ENCODE data around the gene E2F3. TPM values are rescaled to one million over a fixed set of nuclear protein-coding genes. Genes with fewer than 3 reads are reported as not detected.

Gene E2F3
- total and polyA plus RNA-seq, 10 of the 15 experiments (the other 5 are each of a cell fraction or from before 2014, with no cell fraction given) = 5.1 to 16.8 (median 10.6) TPM

GRCh38 chr6:20532881-20533280 lies 131.2 kb downstream of the E2F3 start:
- no peak overlapping the region for H3K27ac ChIP-seq (ENCODE audit: control insufficient read depth, insufficient read depth)
- TF ChIP-seq HCFC1 (IDR thresholded peaks at IDR 0.05; ENCODE audit: low read length) = no peak
- peak; percentile 87 for TF ChIP-seq ZNF24 (IDR thresholded peaks at IDR 0.05)
- BruUV-seq (replicated peaks) = no TSS peak
- WGBS (ENCODE audit: insufficient coverage, insufficient replicate concordance, low lambda C conversion rate, missing lambda C conversion rate) = 100% methylated on average over 1 of the region's 1 CpG
- intact Hi-C loops (cut with micrococcal nuclease; ENCODE audit: unreplicated experiment) (no loop called here), in situ Hi-C loops (cut with MboI) (no loop called here)
- ChIA-PET RAD21 (ENCODE audit: unreplicated experiment) (no interaction called here), SMC1A (ENCODE audit: uncharacterized antibody, unreplicated experiment) (interaction anchor here (0.9 to 4.2 kb wide), 9 partner anchors 11 to 296 kb away, joined by 3 to 21 read pairs (median 3); no protein-coding TSS in a partner anchor), POLR2A (interaction anchor here (0.6 to 1.1 kb wide), 3 partner anchors 10 to 130 kb away, joined by 3 to 8 read pairs (median 5); no protein-coding TSS in a partner anchor), CTCF (interaction anchor here (0.5 to 4.8 kb wide), 8 partner anchors 9 to 440 kb away, joined by 3 to 49 read pairs (median 4); no protein-coding TSS in a partner anchor)
- peaks cover 18% of the 10 kb centered on the region for H3K79me2 ChIP-seq (ENCODE audit: control insufficient read depth, insufficient read depth, low read length)
- no peak overlapping the region for H3K9ac ChIP-seq (ENCODE audit: control insufficient read depth, insufficient read depth, low read length)
- no peaks in the 10 kb centered on the region for H3K9me3 ChIP-seq (replicated peaks; ENCODE audit: control insufficient read depth, insufficient read depth, low read length)
- no peak overlapping the region for H2AFZ ChIP-seq (ENCODE audit: control insufficient read depth, low read depth, low read length)
- no peak for DNase-seq (ENCODE audit: low read depth, low spot score)
- FAIRE-seq = no peak
- H3K4me1 ChIP-seq (ENCODE audit: control insufficient read depth, insufficient read depth, low read length) = peaks cover 6% of the 10 kb centered on the region; the same call in 1 of the 2 replicates
- H3K4me2 ChIP-seq (ENCODE audit: control insufficient read depth, insufficient read depth) = no peak overlapping the region
- ATAC-seq = no peak
- no peaks in the 10 kb centered on the region for H4K20me1 ChIP-seq (ENCODE audit: control insufficient read depth, insufficient read depth)
- H3K27me3 ChIP-seq (replicated peaks in 1 of 2; ENCODE audit: control insufficient read depth in 2 of 2, insufficient read depth in 2 of 2, low read length in 1 of 2) = no peaks in the 10 kb centered on the region
- no peak overlapping the region for H3K4me3 ChIP-seq
- no peaks in the 10 kb centered on the region; a peak in 1 of 4 replicates for H3K36me3 ChIP-seq (ENCODE audit: control insufficient read depth in 2 of 2, insufficient read depth in 2 of 2, low read length in 1 of 2)

DNA sequence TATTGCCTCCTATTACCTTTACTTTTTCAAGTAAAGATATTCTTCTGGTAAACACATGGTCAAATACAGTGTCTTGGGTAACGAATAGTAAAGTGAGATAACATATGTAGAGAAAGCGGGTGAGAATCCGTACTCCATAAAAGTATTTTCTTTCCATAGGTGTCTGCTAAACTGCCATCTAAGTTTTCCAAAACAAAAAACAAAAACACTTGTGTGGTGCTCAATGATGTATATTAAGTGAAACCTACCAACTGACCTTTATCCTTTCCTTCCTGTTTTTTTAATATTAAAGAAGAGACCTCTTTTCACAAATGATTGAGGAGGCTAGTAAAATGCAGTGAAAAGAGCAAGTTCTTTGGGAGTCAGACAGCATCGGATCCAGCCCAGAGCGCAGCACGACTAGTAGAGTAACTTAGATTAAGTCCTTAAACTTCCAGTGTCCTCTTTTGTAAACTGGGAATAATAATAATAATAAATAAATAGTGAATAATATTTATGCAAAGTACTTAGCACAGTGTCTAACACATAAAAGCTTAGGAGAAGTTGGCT lies 132.1 kb downstream of the E2F3 start:
- WGBS (ENCODE audit: insufficient coverage, insufficient replicate concordance, low lambda C conversion rate, missing lambda C conversion rate) = 43% methylated on average over 6 of the region's 6 CpGs
- Histone ChIP-seq H3K9ac (ENCODE audit: control insufficient read depth, insufficient read depth, low read length) (peak overlapping the region; percentile 94), H3K27ac (ENCODE audit: control insufficient read depth, insufficient read depth) (peak overlapping the region; percentile 89), H4K20me1 (ENCODE audit: control insufficient read depth, insufficient read depth) (no peaks in the 10 kb centered on the region), H3K4me2 (ENCODE audit: control insufficient read depth, insufficient read depth) (peak overlapping the region; percentile 45), H3K4me3 (peak overlapping the region; percentile 93; the same call in 1 of the 2 replicates), H3K27me3 (replicated peaks in 1 of 2; ENCODE audit: control insufficient read depth in 2 of 2, insufficient read depth in 2 of 2, low read length in 1 of 2) (no peaks in the 10 kb centered on the region), H3K36me3 (ENCODE audit: control insufficient read depth in 2 of 2, insufficient read depth in 2 of 2, low read length in 1 of 2) (no peaks in the 10 kb centered on the region; a peak in 1 of 4 replicates), H3K79me2 (ENCODE audit: control insufficient read depth, insufficient read depth, low read length) (peaks cover 26% of the 10 kb centered on the region), H3K4me1 (ENCODE audit: control insufficient read depth, insufficient read depth, low read length) (peaks cover 6% of the 10 kb centered on the region; the same call in 1 of the 2 replicates), H2AFZ (ENCODE audit: control insufficient read depth, low read depth, low read length) (peak overlapping the region; percentile 78), H3K9me3 (replicated peaks; ENCODE audit: control insufficient read depth, insufficient read depth, low read length) (no peaks in the 10 kb centered on the region)
- FAIRE-seq = no peak
- POLR2A ChIA-PET = interaction anchor here (0.6 to 1.2 kb wide), 2 partner anchors 112 to 129 kb away, joined by 3 to 4 read pairs; no protein-coding TSS in a partner anchor
- in situ Hi-C loops (cut with MboI) (no loop called here), intact Hi-C loops (cut with micrococcal nuclease; ENCODE audit: unreplicated experiment) (no loop called here)
- SMC1A ChIA-PET (ENCODE audit: uncharacterized antibody, unreplicated experiment) = interaction anchor here (0.6 to 1.7 kb wide), 9 partner anchors 13 to 297 kb away, joined by 3 to 7 read pairs (median 3); no protein-coding TSS in a partner anchor
- no peak; the same call in 1 of the 3 replicates for ATAC-seq
- BruUV-seq (replicated peaks) = no TSS peak
- no peak for DNase-seq (ENCODE audit: low read depth, low spot score)
- TF ChIP-seq MLLT1 (IDR thresholded peaks at IDR 0.05) = 0 out of 2 replicates have a peak, but pooled peaks have one; percentile 12
- TF ChIP-seq SIX5 (IDR thresholded peaks at IDR 0.05; ENCODE audit: low read depth, low read length, severe bottlenecking) = no peak
- RAD21 ChIA-PET (ENCODE audit: unreplicated experiment) = interaction anchor here (0.8 to 1.4 kb wide), 3 partner anchors 129 to 1055 kb away, joined by 3 to 5 read pairs (median 3); no protein-coding TSS in a partner anchor
- CTCF ChIA-PET = interaction anchor here (0.7 to 4.8 kb wide), 6 partner anchors 10 to 441 kb away, joined by 3 to 49 read pairs (median 4); no protein-coding TSS in a partner anchor
